ENCODE results near the gene GMDS.

The GMDS gene

GRCh38 chr6:1620504-1621069 lies 624.8 kb downstream of the GMDS start:
- Histone ChIP-seq H2AFZ (ENCODE audit: low read depth, low read length) (no peak overlapping the region), H4K20me1 (ENCODE audit: insufficient read depth, low read length) (no peaks in the 10 kb centered on the region), H3K4me1 (ENCODE audit: insufficient read depth, low read length) (no peaks in the 10 kb centered on the region), H3K79me2 (ENCODE audit: insufficient read depth, low read length) (no peaks in the 10 kb centered on the region), H3K4me2 (ENCODE audit: insufficient read depth, low read length) (no peak overlapping the region), H3K9ac (ENCODE audit: low read depth, low read length) (no peak overlapping the region), H3K27me3 (ENCODE audit: insufficient read depth, low read length, poor library complexity) (no peaks in the 10 kb centered on the region), H3K4me3 (ENCODE audit: low read depth in 1 of 2, low read length in 2 of 2) (no peak overlapping the region), H3K27ac (ENCODE audit: low read length) (no peak overlapping the region), H3K36me3 (ENCODE audit: insufficient read depth, low read length) (no peaks in the 10 kb centered on the region), H3K9me3 (ENCODE audit: insufficient read depth, low read length, severe bottlenecking) (no peaks in the 10 kb centered on the region)
- DNase-seq (no peak), ATAC-seq (ENCODE audit: insufficient read depth, low read depth) (no peak)
- no peak for TF ChIP-seq EZH2 (IDR thresholded peaks at IDR 0.05; ENCODE audit: borderline replicate concordance, low read depth, low read length, severe bottlenecking)
- TF ChIP-seq CTCF (IDR thresholded peaks at IDR 0.05; ENCODE audit: borderline replicate concordance, extremely low read depth, low read length, poor library complexity, severe bottlenecking): no peak

DNA sequence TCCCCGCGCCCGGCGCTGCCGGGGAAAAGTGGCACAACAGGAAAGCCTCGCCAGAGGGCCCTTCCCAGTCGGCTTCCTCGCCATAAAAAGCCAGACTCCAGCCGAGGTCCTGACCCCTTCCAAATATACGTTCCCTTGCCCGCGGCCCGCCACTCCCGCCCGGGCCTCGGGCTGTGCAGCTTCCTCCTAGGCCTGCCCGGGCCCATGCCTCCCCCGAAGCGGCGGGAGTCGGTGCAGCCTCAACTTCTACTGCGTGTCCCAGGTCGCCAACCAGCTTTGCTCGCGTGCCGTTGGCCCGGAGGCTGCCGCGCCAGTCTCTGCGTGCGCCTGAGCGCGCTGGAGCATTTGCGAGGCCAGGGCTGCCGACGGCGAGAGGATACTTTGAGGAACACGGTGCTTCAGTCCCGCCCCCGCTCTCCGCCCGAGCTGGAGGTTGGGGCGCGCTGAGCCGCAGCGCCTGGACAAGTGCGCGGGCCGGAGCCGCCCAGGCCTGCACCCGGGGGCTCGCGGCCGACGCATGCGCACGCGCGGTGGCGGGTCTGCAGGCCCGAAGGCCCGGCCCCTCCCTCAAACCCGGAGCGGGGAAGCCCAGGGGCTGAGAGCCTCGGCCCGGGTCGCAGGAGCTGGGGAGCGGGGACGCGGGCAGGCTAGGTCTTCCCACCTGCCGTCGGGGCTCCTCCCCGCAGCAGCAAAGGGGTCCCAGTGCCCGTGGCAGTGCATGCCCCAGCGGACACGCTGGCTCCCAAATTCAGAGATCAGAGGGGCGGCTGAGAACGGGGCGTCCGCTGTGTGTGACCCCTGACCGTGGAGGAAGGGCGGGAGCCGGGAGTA lies 625.5 kb downstream of the GMDS start:
- no peak for TF ChIP-seq CTCF (IDR thresholded peaks at IDR 0.05; ENCODE audit: borderline replicate concordance, extremely low read depth, low read length, poor library complexity, severe bottlenecking)
- TF ChIP-seq EZH2 (IDR thresholded peaks at IDR 0.05; ENCODE audit: borderline replicate concordance, low read depth, low read length, severe bottlenecking): no peak
- Histone ChIP-seq H3K79me2 (ENCODE audit: insufficient read depth, low read length) (no peaks in the 10 kb centered on the region), H3K36me3 (ENCODE audit: insufficient read depth, low read length) (no peaks in the 10 kb centered on the region), H3K4me3 (ENCODE audit: low read depth in 1 of 2, low read length in 2 of 2) (no peak overlapping the region), H3K4me2 (ENCODE audit: insufficient read depth, low read length) (no peak overlapping the region), H3K9ac (ENCODE audit: low read depth, low read length) (no peak overlapping the region), H3K9me3 (ENCODE audit: insufficient read depth, low read length, severe bottlenecking) (no peaks in the 10 kb centered on the region), H3K4me1 (ENCODE audit: insufficient read depth, low read length) (no peaks in the 10 kb centered on the region), H3K27me3 (ENCODE audit: insufficient read depth, low read length, poor library complexity) (no peaks in the 10 kb centered on the region), H3K27ac (ENCODE audit: low read length) (no peak overlapping the region), H4K20me1 (ENCODE audit: insufficient read depth, low read length) (no peaks in the 10 kb centered on the region), H2AFZ (ENCODE audit: low read depth, low read length) (no peak overlapping the region)
- ATAC-seq (ENCODE audit: insufficient read depth, low read depth) (no peak), DNase-seq (no peak)

- H3K4me1 ChIP-seq (ENCODE audit: insufficient read depth, low read length): no peaks in the 10 kb centered on the region
- no peaks in the 10 kb centered on the region for H3K79me2 ChIP-seq (ENCODE audit: insufficient read depth, low read length)
- no peaks in the 10 kb centered on the region for H4K20me1 ChIP-seq (ENCODE audit: insufficient read depth, low read length)
- H3K4me3 ChIP-seq (ENCODE audit: low read depth in 1 of 2, low read length in 2 of 2): no peak overlapping the region
- no peak overlapping the region for H3K9ac ChIP-seq (ENCODE audit: low read depth, low read length)
- ATAC-seq (ENCODE audit: insufficient read depth, low read depth) (no peak), DNase-seq (no peak)
- no peaks in the 10 kb centered on the region for H3K36me3 ChIP-seq (ENCODE audit: insufficient read depth, low read length)
- no peak overlapping the region for H3K27ac ChIP-seq (ENCODE audit: low read length)
- no peak for TF ChIP-seq CTCF (IDR thresholded peaks at IDR 0.05; ENCODE audit: borderline replicate concordance, extremely low read depth, low read length, poor library complexity, severe bottlenecking)
- TF ChIP-seq EZH2 (IDR thresholded peaks at IDR 0.05; ENCODE audit: borderline replicate concordance, low read depth, low read length, severe bottlenecking): no peak
- no peak overlapping the region for H2AFZ ChIP-seq (ENCODE audit: low read depth, low read length)
- H3K9me3 ChIP-seq (ENCODE audit: insufficient read depth, low read length, severe bottlenecking): no peaks in the 10 kb centered on the region
- no peaks in the 10 kb centered on the region for H3K27me3 ChIP-seq (ENCODE audit: insufficient read depth, low read length, poor library complexity)
- H3K4me2 ChIP-seq (ENCODE audit: insufficient read depth, low read length): no peak overlapping the region
Measured at GRCh38 chr6:1619098-1619672, 626.2 kb downstream of the GMDS start.

Data from DND-41 (cell line).